GM19099 (cell line): Measurements from ENCODE around the gene ZNF283.
A peak's percentile ranks its signal among the peaks of the same experiment; 100 is the strongest.

Experiments used
- POLR2A ChIP-seq: IDR thresholded peaks from 3 replicates; pipeline ENCODE4 v1.6.1; 2011; ENCODE audit warnings: low read depth; ENCODE audit not compliant: insufficient read length; ENCODE audit errors: extremely low read depth

The ZNF283 gene

DNA sequence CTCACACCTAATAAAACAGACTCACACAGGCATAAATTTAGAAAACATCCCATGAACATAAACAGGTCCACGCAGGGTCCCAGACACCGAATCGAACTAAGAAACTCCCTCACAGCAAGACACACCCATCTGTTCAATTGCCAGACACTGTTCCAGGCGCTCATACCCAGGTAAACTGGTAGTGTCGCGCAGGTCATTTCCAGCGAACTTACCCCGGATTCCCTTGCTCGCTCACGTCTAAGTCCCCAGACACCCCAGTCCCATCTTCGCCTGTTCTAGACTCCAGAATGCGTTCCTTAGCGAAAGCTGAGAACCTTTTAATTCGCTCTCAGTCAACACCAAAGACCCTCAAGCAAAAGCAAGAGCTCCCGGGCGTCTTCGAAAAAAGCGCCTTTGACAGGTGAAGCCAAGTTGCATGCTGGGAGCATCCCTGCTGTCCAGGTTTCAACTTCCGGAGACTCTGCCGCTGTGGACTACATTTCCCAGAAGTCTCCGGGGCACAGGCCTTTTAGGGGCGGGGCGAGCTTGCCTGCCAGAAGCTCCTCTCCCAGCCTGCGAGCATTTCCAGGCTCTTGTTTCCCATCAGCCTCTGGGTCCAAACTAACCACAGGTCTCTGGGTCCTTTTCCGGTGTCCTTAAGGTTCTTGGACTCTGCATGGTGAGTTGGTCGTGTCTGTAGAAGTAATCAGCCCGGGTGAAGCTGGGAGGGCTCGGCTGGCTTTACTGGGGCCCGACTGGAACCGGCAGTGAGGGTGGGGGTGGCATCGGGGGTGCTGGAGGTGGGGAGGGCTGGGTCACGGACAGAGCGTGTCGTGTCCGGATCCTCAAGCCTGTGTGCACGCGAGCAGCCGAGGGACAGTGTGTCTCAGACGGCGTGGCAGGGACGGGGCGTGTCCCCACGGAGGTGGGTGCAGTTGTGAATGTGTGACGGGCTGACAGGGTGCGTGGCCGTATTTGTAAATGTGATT is at the start of gene ZNF283:
ZNF283 (plus strand) TSS at position 535 of the 968 bp plus-strand sequence. CDS start 6,184 bp downstream, outside the sequence.
- TF ChIP-seq POLR2A = peak; percentile 52

DNA sequence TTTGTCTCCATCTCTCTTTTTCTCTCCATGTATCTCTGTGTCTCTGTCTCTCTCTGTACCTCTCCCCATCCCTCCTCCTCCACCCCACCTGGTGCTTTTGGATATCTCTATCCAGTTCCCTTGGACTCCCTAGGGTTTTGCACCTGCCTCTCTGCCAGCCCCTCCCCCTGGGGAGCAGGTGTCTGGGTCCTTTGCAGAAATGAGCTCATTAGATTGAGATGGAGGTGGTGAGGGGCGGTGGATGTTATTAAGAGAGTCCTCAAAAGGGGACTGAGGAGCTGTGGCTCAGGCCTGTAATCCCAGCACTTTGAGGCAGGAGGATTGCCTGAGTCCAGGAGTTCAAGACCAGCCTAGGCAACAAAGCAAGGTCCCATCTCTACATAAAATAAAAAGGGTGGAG is 48.5 kb upstream of the ZNF283 start:
- TF ChIP-seq POLR2A = no peak

DNA sequence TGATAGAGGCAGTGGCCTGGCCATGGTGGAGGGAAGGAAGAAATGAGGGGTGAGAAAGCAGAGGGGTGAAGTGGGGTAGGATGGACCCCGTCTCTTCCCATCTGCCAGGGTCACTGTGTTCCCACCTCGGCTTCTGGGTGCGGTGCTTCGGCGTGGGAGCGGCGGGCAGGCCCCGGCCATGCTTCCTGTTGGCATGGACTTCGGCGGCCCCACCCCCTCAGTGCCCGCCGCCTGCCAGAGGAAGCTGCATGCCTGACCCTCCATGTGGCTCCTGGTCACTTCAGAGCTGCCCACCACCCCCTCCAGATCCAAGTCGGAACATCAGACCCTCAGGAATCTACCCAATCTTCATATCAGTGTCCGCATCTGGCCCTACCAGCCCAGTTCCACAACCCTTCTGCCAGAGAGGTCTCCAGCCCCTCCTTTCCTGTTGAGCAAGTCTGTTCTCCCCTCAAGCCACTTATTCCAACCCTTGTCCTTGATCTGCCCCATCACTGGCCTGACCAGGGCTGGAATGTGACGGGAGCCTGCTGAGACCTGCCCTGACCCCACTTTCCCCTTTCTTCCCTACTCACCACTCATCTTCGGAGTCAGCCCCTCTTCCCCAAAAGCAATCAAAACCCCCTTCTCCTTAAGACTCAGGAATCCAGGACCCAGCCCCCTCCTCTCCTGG is 47.8 kb upstream of the ZNF283 start:
- TF ChIP-seq POLR2A = peak; percentile 35

DNA sequence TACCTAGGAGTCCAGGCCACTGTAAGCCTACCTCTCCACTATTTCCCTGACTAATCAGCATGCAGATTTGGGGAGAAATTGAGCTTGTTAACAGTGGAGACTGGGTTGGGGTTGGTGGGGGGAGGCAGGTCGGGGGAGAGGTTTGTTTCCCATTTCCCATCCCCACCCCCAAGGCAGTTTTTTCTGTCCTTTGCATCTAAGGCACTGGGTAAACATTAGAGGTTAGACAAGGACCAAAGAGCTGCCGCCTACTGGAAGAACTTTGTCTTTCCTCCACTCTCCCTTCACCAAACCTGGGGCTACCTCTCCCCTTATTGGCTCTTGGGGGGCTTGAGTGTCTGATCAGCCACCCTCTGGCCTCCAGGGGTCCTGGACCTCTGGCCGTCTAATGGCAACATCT is 47.3 kb upstream of the ZNF283 start:
- no peak for TF ChIP-seq POLR2A

DNA sequence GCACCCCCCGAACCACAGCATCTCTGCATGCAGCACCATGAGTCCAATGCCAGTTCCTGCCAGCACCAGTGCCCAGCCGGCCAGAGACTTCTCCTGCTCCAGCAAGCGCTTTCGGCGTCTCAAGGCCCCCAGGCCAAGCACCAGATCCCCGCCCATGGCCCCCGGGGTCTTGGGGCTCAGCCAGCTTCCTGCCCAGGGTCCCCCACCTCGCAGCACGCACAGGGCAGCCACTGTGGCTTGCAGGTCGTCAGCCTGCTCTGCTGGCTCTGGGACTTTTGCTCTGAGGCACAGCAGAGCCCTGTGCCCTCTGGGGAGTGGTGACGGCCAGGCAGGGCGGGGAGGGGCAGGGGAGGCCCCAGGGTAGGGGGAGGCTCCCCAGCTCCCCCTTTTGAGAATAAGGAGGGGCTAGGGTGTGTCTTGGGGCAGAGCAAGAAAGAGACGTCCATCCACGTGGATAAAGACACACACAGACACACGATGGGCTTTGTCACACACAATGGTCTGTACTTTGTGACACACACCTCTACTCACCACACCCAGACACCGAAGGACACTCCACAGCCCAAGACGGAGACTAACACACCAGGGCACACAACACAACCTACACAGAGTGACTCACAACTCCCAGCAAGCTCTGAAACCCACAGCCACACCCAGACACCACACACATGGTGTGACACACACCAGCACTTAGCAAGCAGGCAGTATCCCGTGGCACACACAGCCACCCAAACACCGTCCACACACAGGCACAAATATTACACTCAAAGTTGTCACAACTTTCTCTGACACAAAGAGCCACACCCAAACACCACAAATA is 46.2 kb upstream of the ZNF283 start, which contains the start of gene KCNN4:
KCNN4 (minus strand) TSS at position 268 of the 820 bp plus-strand sequence; CDS start at position 156, 112 bp downstream.
- TF ChIP-seq POLR2A = peak; percentile 94

DNA sequence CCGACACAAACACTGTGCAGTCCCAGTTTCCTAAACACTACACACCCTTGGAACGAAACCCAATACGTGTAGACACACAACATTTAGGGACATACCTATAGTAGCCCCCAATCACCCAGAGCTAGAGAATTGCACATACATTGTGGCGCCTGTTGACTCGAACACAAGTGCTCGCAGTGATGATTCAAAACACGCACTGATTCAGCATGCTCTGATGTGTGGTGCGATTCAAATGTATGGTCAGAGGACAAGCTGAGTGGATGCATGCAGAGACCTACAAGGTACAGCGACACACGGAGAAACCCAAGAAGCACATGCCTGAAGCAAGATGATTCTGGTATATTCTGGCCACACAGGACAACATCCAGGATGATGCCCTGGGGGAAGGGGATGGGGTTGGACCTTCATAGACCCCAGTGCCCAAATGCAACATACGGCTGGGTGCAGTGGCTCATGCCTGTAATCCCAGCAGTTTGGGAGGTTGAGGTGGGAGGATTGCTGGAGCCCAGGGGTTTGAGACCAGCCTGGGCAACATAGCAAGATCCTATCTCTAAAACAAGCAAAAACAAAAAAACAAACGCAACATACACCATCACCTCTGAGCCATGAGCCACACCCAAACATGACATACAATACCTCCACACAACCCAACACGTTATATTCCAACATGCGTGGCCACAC is 45.4 kb upstream of the ZNF283 start:
- TF ChIP-seq POLR2A = no peak

DNA sequence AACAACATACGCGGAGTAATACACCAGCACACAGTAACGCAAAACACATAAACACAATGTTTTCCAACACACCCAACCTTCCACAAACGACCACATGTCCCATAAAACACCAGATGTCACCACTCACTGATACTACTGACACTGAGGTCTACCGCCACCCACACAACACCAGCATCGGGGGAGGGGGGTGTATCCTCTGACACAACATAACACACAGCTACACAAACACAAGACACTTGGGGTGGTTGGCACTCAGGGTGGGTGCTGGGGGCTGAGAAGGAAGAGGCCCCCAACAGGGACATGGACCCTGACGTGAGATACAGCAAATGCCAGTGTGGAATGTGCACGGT is 44.8 kb upstream of the ZNF283 start:
- TF ChIP-seq POLR2A = no peak

DNA sequence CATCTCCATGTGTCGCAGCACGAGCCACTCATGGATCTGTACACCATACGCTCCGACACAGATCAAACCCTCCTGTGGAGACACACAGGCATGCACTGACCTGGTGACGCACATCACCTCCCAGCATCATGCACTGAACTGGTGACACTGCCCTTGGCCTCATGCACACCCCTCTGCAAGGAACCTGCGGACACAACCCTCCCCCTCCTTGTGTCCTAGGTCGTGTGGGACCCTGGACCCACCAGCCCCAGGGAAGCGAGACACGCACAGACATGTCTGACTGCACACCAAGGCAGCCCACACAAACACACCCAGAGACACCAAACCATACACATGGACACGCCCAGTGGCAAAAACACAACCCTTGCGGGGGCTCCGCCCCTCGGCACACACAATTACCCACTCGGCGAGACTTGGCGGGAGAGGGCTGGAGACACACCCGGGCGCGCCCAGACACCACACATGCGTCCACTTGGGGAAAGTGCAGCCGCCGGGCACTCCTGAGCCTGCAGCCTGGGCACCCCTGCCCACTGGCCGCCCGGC is 44.4 kb upstream of the ZNF283 start:
- TF ChIP-seq POLR2A = peak; percentile 23

DNA sequence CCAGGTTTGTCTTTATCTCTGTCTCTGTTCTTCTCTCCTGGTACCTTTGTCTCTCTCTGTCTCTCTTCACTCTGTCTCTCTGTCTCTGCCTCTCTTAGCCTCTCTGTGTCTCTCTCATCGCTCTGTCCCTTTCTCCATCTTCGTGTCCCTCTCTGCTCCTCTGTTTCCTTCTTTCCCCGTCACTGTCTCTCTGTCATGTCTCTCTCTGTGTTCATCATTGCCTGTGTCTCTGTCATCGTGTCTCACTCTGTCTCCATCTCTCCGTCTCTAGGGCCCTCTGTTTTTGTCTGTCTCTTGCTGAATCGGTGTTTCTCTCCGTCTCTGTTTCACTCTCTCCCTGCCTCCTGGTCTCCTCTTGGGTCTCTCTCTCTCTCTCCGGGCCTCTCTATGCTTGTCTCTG is 43.5 kb upstream of the ZNF283 start:
- TF ChIP-seq POLR2A = no peak

DNA sequence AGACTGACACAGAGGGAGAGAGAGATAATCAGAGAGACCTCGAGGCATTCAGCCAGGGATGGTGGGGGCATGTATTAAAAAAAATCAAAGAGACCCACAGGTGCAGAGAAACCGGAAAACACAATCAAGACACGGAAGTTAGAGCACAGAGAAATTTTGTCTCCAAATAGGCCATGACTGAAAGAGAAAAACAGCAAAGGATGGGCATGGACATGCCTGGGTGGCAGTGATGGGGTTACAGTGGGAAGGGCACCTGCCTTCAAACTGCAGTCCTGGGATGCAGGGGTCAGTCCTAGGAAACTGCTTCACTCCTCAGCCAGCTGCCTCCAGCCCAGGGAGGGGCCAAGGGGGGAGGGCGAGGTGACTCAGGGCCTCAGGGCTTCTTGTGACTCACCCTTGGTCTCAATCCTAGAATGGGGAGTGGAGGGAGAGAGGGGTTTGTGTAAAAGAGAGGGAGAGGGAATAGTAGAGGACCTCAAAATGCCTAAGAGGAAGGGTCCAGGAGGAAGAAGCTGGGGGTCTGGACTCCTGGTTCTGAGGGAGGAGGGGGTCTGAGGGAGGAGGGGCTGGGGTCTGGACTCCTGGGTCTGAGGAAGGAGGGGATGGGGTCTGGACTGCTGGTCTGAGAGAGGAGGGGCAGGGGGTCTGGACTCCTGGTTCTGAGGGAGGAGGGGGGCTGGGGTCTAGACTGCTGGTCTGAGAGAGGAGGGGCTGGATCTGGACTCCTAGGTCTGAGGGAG is 42.7 kb upstream of the ZNF283 start:
- no peak for TF ChIP-seq POLR2A

DNA sequence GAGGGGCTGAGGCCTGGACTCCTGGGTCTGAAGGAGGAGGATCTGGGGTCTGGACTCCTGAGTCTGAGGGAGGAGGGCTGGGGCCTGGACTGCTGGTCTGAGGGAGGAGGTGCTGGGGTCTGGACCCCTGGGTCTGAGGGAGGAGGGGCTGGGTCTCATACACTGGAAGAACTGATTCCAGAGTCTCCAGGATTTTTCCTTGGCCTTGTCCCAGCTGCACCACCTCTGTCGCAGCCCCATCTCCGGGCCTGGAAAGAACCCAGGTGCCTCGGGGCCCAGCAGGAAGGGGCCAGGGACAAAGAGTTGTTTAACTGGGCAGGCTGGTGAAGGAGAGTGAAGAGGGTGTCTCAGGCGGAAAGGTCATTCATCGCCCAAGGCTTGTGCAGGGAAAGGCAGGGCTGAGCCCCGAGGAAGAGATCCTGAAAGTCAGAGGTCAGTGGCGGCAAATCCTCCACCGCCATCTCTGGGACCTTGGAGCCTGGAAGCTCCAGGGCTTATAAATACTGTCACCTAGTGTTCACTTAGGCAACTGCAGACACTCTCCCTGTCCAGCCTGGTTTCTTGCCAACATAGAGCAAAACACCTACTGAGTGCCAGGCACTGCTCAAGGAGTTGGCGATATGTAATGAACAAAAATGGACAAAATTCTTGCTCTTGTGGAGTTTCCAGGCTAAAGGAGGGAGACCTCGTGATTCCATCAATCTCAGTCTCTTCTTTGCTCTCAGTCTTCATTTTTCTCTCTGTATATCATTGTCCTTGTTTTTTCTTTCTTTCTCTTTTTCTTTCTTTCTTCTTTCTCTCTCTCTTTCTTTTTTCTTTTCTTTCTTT is 41.9 kb upstream of the ZNF283 start:
- TF ChIP-seq POLR2A = no peak

DNA sequence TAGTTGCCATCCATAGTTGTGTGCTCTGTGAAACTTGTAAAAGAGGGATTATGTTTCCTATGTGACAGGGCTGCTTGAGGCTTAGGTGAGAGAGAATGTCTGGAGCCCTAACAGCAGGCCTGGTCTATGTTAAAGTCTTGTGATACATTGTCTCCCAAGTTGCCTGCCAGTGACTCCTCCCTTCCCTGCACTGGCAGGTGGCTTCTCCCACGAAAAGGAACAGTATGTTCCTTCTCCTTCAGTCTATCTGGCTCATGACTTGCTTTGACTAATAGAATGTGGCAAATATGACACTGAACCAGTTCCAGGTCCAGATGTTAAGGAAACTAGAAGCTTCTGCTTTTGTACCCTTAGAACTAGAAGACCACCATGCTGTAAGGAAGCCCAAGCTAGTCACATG is 40.5 kb upstream of the ZNF283 start:
- TF ChIP-seq POLR2A = no peak

DNA sequence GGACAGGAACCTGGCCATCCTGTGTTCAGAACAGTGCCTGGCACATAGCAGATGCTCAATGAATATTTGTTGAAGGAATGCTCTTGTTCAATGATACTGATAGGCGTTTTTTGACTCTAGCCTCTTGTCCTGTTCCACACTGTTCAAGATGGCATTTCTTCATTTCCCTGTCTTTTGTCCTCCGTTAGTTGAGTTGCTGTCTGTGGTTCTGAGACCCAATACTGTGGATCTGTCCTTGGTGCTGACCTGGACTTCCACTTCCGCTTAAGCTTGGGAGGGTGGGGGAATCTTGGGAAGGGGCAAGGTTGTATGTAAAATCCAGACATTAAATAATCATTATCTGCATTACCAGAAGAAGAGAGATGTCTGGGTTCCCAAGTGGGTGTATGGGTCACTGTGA is 38.1 kb upstream of the ZNF283 start:
- TF ChIP-seq POLR2A = no peak
